Central memory CD8-positive, alpha-beta T cell (primary cell): ENCODE measurements around the gene MAT1A.

Experiments
- ATAC-seq: fragments of 150-1000 bp; cut with Tn5 transposase; replicated peaks from 2 replicates; pipeline ENCODE4 v1.10.0; 2022; ENCODE audit warnings: mild to moderate bottlenecking, moderate FRiP score, moderate number of reproducible peaks; ENCODE audit not compliant: poor library complexity, severe bottlenecking; ENCODE audit errors: extremely low read depth
- DNase-seq, 2 donors: peaks; one replicate each; pipeline ENCODE4 v3.0.0; 2021; ENCODE audit warnings: low spot score in 2 of 2
- H3K27ac Mint-ChIP-seq: one replicate; pipeline ENCODE4 v1.8.0; 2022; ENCODE audit warnings: low read depth, mild to moderate bottlenecking, moderate library complexity, mixed read lengths
- H3K27me3 Mint-ChIP-seq: one replicate; pipeline ENCODE4 v1.8.0; 2022; ENCODE audit warnings: mixed read lengths
- H3K36me3 Mint-ChIP-seq: one replicate; pipeline ENCODE4 v1.8.0; 2022; ENCODE audit warnings: mild to moderate bottlenecking, moderate library complexity, mixed read lengths; ENCODE audit not compliant: insufficient read depth
- H3K4me1 Mint-ChIP-seq: one replicate; pipeline ENCODE4 v1.8.0; 2022; ENCODE audit warnings: mixed read lengths
- H3K4me3 Mint-ChIP-seq: one replicate; pipeline ENCODE4 v1.8.0; 2022; ENCODE audit warnings: mild to moderate bottlenecking, moderate library complexity, mixed read lengths
- H3K9me3 Mint-ChIP-seq: one replicate; pipeline ENCODE4 v1.8.0; 2022; ENCODE audit warnings: mixed read lengths

Gene MAT1A

DNA sequence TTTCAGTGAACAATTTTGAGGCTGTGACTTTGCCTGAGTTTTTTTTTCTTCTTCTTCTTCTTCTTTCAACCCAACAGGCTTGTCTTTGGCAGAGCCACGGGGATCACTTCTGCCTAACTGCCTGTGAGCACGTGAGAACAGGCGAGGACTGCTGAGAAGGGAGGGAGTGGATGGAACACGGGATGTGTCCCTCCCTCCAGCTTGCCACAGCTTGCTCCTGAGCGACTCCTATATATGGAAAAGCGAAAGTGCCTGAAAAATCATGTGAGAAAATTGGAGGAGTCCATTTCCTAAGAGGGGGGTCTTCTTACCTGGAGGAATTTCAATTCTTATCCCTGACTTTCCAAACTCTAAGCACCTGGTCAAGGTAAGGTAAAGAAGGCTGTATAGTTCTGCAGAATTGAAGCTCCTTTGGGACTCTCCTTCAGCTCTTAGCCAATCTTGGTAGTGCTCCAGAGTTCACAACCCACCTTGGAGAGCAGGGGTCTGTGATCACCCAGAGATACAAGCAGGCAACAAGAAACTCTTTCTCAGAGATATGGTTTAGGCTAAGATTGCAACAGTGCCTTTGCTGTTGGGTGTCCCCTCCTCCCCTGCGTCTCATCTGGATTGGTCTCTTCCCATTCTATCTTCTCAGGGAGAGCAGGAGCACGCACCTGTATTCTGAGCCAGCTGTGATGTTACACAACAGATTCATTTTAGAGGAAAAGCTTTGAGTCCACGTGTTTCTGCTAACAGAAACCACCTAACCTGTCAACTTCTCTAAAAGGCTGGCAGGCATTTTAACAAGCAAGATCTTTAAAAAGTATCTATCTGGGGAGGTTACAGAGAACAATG, at the start of gene MAT1A:
TSS of gene MAT1A (minus strand) at position 208 of the 837 bp plus-strand sequence. CDS start 235 bp downstream, outside the sequence.
- DNase-seq (no peak), ATAC-seq (no peak)
- H3K36me3 Mint-ChIP-seq = no peaks in the 10 kb centered on the region
- no peaks in the 10 kb centered on the region for H3K9me3 Mint-ChIP-seq
- H3K27me3 Mint-ChIP-seq = peaks cover 64% of the 10 kb centered on the region
- H3K4me1 Mint-ChIP-seq = no peaks in the 10 kb centered on the region
- no peak within 1 kb of the TSS for H3K27ac Mint-ChIP-seq
- no peak within 1 kb of the TSS for H3K4me3 Mint-ChIP-seq

DNA sequence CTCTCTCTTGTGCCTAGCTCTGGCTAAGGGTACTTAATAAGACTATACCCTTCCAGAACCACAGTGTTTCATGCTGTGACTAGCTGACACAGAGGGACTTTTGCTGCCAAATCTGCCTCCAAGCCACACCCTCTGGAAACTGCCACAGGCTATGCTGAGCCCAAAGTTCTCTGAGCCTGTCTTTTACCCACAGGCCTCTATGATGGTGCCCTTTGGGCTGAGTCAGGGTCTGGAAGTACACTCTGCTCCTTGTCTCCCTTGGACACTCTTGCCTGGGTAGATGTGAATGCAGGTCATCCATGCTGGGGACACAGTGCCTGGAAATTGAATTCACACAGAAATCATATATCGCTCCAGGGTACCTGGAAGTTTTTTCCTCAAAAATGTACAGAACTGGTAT, 44.5 kb upstream of the MAT1A start:
- Mint-ChIP-seq H3K27ac (no peak overlapping the region), H3K4me1 (no peaks in the 10 kb centered on the region), H3K36me3 (no peaks in the 10 kb centered on the region), H3K27me3 (no peaks in the 10 kb centered on the region), H3K4me3 (no peak overlapping the region), H3K9me3 (no peaks in the 10 kb centered on the region)
- DNase-seq (no peak), ATAC-seq (no peak)

DNA sequence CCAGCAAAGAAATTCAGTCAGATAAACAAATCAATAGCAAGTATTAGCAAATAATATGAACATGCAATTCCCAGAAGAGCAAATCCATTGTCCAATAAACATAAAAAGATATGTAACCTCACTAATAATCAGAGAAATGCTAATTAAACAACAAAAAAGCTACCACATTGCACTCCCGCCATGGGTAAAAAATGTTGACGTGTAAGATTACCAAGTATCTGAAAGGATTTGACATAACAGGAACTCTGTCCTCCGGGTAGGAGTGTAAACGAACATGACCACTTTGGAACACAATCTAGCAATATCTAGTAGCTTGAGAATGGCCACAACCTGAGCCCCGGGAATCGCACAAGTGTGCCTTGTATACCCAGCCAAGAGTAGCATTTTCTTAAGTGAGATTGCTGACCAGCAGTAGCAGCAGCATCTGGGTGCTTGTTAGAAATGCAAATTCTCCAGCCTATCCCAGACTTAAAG, 35.5 kb upstream of the MAT1A start:
- H3K27me3 Mint-ChIP-seq = peaks cover 8% of the 10 kb centered on the region
- H3K36me3 Mint-ChIP-seq = no peaks in the 10 kb centered on the region
- no peaks in the 10 kb centered on the region for H3K9me3 Mint-ChIP-seq
- no peak overlapping the region for H3K4me3 Mint-ChIP-seq
- no peak overlapping the region for H3K27ac Mint-ChIP-seq
- DNase-seq = no peak
- no peaks in the 10 kb centered on the region for H3K4me1 Mint-ChIP-seq
- no peak for ATAC-seq

DNA sequence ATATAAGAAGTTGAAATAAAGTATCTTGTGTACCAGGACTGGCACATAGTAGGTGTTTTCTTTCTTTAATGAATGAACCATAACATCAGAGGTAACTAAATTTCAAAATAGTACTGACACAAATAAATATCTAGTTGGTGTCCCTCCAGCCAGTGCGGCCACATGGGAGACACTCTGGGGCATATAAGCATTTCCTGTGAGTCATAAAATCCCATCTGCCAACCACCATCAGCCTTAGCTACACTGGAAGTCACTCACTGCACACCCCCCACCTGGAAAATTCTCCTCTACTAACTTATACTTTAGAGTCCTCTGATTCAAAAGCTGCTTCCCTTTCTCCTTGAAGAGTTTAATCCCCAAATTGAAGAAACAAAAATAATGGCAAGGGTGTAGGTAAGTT, 34.6 kb upstream of the MAT1A start:
- no peaks in the 10 kb centered on the region for H3K4me1 Mint-ChIP-seq
- no peak overlapping the region for H3K27ac Mint-ChIP-seq
- no peaks in the 10 kb centered on the region for H3K36me3 Mint-ChIP-seq
- peaks cover 17% of the 10 kb centered on the region for H3K27me3 Mint-ChIP-seq
- ATAC-seq = no peak
- DNase-seq = no peak
- no peak overlapping the region for H3K4me3 Mint-ChIP-seq
- H3K9me3 Mint-ChIP-seq = no peaks in the 10 kb centered on the region

DNA sequence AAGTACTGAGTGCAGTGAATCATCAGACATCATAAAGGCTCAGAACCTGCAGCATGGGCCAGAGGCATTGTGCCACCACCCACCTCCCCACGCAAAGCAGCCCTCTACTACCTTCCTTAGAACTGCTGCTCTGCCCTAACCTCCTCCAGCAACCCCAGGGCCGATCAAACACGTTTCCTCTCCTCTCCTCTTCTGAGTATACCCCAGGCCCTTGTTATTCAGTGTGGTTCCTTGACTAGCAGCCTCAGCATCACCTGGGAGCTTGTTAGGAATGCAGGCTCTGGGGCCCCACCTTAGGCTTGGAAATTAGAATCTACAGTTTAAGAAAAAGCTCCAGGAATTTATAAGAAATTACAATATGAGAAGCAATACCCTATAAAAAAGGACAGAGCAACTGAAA, 33.9 kb upstream of the MAT1A start:
- no peaks in the 10 kb centered on the region for H3K4me1 Mint-ChIP-seq
- peaks cover 24% of the 10 kb centered on the region for H3K27me3 Mint-ChIP-seq
- no peaks in the 10 kb centered on the region for H3K9me3 Mint-ChIP-seq
- no peak overlapping the region for H3K27ac Mint-ChIP-seq
- ATAC-seq (no peak), DNase-seq (no peak)
- H3K36me3 Mint-ChIP-seq = no peaks in the 10 kb centered on the region
- no peak overlapping the region for H3K4me3 Mint-ChIP-seq

DNA sequence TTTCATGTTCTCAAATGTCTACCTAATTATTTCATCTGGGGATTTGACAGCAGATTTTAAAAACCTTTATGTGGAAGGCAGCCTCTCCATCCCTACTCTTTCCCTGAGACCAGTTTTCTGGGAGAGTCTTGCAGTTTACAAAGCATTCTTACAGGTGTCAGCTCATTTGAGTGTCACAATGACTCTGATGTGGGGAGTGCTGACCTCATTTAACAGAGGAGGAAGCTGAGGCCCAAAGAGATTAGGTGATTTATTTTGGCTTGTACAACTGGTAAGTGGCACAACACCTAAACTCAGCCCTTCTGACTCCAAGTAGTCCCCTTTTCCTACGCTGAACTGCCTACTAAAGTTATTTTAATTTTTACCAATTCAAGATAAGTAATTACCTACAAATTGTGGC, 33.3 kb upstream of the MAT1A start:
- no peak for ATAC-seq
- no peaks in the 10 kb centered on the region for H3K4me1 Mint-ChIP-seq

DNA sequence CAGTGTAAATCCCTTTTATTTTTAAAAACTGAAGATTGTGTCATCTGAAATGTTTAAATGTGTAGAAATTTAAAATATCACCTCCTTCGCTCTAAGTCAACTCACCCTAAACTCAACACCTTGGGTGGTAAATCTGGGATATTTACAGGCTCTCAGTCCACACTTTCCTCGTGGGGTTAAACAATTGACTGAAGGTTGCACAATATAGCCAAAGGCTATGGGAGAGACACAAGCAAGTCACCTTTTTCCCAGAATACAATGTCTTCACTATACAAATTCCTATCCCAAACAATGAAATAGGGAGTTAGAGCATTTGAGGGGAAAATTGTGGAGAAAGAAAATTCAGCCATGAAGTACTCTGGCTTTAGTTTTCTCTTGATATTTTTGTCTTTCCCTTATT, 32.7 kb upstream of the MAT1A start:
- no peaks in the 10 kb centered on the region for H3K36me3 Mint-ChIP-seq
- H3K27me3 Mint-ChIP-seq = peaks cover 35% of the 10 kb centered on the region
- DNase-seq (no peak), ATAC-seq (no peak)
- H3K27ac Mint-ChIP-seq = no peak overlapping the region
- no peaks in the 10 kb centered on the region for H3K4me1 Mint-ChIP-seq
- no peak overlapping the region for H3K4me3 Mint-ChIP-seq
- H3K9me3 Mint-ChIP-seq = no peaks in the 10 kb centered on the region

More for the DNA sequence above, 33.3 kb upstream of the MAT1A start:
- Mint-ChIP-seq H3K27ac (no peak overlapping the region), H3K36me3 (no peaks in the 10 kb centered on the region), H3K4me3 (no peak overlapping the region), H3K9me3 (no peaks in the 10 kb centered on the region), H3K27me3 (peaks cover 30% of the 10 kb centered on the region)
- no peak for DNase-seq

DNA sequence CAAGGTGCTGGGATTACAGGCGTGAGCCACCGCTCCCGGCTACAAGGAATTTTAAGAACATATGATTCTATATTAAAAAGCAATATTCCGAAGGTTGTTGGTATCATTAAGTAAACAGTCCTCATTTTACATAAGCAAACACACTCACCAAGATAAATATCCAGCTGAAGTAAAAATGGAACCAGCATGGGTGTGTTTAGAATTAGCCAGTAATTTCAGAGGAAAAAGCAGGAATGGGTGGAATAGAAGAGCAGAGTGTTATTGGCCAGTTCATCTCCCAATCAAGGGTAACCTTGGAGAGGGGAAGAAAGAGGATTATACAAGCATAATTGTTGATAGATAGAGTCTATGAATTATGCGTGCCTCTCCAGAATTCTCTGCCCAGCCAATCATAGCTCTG, 31.7 kb upstream of the MAT1A start:
- Mint-ChIP-seq H3K4me3 (no peak overlapping the region), H3K27ac (no peak overlapping the region), H3K9me3 (no peaks in the 10 kb centered on the region), H3K4me1 (no peaks in the 10 kb centered on the region), H3K27me3 (peaks cover 35% of the 10 kb centered on the region), H3K36me3 (no peaks in the 10 kb centered on the region)
- no peak for DNase-seq
- no peak for ATAC-seq

DNA sequence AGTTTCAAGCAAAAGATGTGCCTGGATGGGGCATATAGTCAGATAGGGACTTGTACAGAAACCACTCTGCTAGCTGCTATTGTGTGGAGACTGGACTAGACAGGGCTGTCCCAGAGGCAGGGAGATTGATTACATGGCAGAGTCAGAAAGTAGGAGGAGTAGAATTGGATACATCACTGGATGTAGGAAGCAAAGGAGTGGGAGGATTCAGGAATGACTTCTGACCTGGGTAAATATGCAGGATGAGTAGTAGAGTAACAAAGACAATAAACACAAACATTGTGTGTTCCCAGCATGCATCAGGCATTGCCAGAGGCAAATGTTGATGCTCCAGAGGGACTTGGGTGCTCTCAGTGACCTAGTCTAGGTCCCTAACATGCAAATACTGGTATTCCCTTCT, 30.9 kb upstream of the MAT1A start:
- DNase-seq (no peak), ATAC-seq (no peak)
- no peak overlapping the region for H3K4me3 Mint-ChIP-seq
- no peaks in the 10 kb centered on the region for H3K4me1 Mint-ChIP-seq
- no peak overlapping the region for H3K27ac Mint-ChIP-seq
- H3K9me3 Mint-ChIP-seq = no peaks in the 10 kb centered on the region
- peaks cover 35% of the 10 kb centered on the region for H3K27me3 Mint-ChIP-seq
- H3K36me3 Mint-ChIP-seq = no peaks in the 10 kb centered on the region

DNA sequence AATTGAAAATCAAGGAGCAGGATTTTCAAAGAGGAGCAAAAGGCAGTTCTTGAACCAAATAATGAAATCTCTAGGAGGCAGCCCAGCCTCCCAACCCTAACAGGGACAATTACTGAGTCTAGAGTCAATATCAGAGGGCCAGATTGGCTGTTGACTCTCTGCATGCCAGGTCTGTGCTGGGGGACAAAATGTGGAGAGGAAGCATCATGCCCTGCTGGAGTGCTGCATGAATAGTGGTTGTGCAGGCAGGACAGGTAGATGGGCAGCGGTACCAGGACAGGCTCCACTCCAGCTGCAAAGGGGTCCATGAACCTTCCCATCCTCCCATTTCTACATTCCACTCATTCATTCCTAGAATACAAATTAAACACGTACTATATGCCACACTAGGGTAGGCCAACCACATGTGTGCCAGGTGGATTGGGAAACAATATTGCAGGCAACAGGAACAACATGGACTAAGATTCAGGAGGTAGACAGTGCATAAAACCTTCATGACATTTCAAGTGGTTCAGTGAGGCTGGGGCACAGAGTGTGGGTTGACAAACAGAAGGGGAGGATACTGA, 30.4 kb upstream of the MAT1A start:
- ATAC-seq = no peak
- no peak for DNase-seq
- Mint-ChIP-seq H3K9me3 (no peaks in the 10 kb centered on the region), H3K36me3 (no peaks in the 10 kb centered on the region), H3K4me3 (no peak overlapping the region), H3K27ac (no peak overlapping the region), H3K4me1 (no peaks in the 10 kb centered on the region), H3K27me3 (peaks cover 35% of the 10 kb centered on the region)

DNA sequence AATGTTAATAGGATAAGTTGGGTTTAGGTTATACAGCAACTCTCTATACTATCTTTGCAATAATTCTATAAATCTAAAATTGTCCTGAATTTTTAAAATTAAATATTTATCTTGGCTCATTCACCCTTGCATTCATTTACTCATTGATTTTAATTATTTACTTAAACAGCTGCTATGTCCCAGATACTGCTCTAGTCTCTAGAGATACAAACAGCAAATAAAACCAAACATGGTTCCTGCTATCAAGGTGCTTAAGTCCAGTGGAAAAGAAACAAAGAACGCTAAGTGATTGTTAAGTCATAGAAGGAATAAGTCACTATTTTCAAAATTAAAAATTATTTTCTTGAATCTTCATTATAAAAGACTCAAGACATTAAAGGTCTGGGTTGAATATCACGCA, 29.9 kb upstream of the MAT1A start:
- H3K27me3 Mint-ChIP-seq = peaks cover 35% of the 10 kb centered on the region
- H3K36me3 Mint-ChIP-seq = no peaks in the 10 kb centered on the region
- no peaks in the 10 kb centered on the region for H3K9me3 Mint-ChIP-seq
- no peak for DNase-seq
- H3K4me3 Mint-ChIP-seq = no peak overlapping the region
- no peak for ATAC-seq
- H3K4me1 Mint-ChIP-seq = no peaks in the 10 kb centered on the region
- no peak overlapping the region for H3K27ac Mint-ChIP-seq

DNA sequence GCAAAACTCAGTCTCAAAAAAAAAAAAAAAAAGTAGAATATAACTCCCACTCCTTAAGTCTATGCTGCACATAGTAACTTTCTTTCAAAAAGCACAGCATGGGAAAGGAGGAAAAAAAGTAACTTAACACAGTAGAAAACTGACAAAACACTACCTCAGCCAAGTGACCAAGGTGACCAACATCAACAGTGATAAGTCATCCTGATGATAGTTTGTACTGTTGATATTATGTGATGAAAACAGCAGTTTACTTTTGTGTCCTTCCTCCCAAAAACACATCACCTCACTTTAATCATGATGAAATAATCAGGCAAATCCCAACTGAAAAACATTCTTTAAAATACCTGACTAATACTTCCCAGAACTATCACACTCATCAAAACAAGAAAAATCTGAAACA, 29.3 kb upstream of the MAT1A start:
- no peak for ATAC-seq
- H3K36me3 Mint-ChIP-seq = no peaks in the 10 kb centered on the region

DNA sequence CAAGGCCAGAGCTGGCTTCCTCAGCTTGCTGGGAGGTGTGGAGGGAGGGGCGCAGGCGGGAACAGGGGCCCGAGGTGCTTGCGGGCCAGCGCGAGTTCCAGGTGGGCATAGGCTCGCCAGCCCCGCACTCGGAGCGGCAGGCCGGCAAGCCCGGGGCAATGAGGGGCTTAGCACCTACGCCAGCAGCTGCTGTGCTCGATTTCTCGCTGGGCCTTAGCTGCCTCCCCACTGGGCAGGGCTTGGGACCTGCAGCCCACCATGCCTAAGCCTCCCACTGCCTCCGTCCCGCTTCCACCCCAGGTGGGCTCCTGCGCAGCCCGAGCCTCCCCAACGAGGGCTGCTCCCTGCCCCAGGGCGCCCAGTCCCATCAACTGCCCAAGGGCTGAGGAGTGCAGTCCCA, 25.9 kb upstream of the MAT1A start:
- DNase-seq (no peak), ATAC-seq (no peak)
- Mint-ChIP-seq H3K27ac (no peak overlapping the region), H3K27me3 (peaks cover 31% of the 10 kb centered on the region), H3K36me3 (no peaks in the 10 kb centered on the region), H3K4me3 (no peak overlapping the region), H3K9me3 (no peaks in the 10 kb centered on the region), H3K4me1 (no peaks in the 10 kb centered on the region)

More for the DNA sequence above, 29.3 kb upstream of the MAT1A start:
- DNase-seq = no peak
- Mint-ChIP-seq H3K9me3 (no peaks in the 10 kb centered on the region), H3K4me3 (no peak overlapping the region), H3K27ac (no peak overlapping the region), H3K4me1 (no peaks in the 10 kb centered on the region), H3K27me3 (peaks cover 35% of the 10 kb centered on the region)
